ENCODE data around the gene FHIT.

The FHIT gene

DNA sequence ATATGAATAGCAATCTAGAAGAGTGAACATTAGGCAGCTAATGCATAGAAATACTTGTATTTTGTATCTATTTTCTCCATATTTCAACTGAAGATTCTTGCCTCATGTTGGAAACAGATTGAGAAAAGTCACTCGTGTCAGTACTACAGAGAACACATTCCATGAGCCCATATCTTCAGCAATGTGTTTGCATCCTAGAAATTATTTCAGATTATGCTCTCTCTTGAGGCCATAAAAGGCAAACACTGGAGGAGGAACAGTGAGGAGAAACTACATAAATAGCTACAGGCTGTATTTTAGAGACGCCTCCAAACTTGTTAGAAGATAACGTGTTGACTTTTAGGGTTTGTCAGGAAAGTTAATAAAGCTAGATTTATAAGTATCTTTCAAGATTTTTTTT is 906.9 kb downstream of the FHIT start:
- no peaks in the 10 kb centered on the region for H3K36me3 ChIP-seq (ENCODE audit: control insufficient read depth, low read length)
- H3K4me1 ChIP-seq (ENCODE audit: control insufficient read depth, low read length): no peaks in the 10 kb centered on the region
- H3K4me2 ChIP-seq (ENCODE audit: low read length): no peak overlapping the region
- H3K27ac ChIP-seq (ENCODE audit: low read depth, low read length): no peak overlapping the region
- H3K79me2 ChIP-seq (ENCODE audit: control insufficient read depth, low read length): no peaks in the 10 kb centered on the region
- H4K20me1 ChIP-seq (ENCODE audit: control insufficient read depth, insufficient read depth, low read depth, low read length): no peaks in the 10 kb centered on the region
- H3K9me2 ChIP-seq (replicated peaks; ENCODE audit: control insufficient read depth, low read length): no peaks in the 10 kb centered on the region
- no peaks in the 10 kb centered on the region for H3K9me3 ChIP-seq (ENCODE audit: control insufficient read depth, insufficient read depth, low read length)
- no peaks in the 10 kb centered on the region for H3K27me3 ChIP-seq (ENCODE audit: control insufficient read depth, low read length)
- no peak for TF ChIP-seq EZH2phosphoT487 (IDR thresholded peaks at IDR 0.05; ENCODE audit: borderline replicate concordance, low read length)
- TF ChIP-seq, protein P1, sequence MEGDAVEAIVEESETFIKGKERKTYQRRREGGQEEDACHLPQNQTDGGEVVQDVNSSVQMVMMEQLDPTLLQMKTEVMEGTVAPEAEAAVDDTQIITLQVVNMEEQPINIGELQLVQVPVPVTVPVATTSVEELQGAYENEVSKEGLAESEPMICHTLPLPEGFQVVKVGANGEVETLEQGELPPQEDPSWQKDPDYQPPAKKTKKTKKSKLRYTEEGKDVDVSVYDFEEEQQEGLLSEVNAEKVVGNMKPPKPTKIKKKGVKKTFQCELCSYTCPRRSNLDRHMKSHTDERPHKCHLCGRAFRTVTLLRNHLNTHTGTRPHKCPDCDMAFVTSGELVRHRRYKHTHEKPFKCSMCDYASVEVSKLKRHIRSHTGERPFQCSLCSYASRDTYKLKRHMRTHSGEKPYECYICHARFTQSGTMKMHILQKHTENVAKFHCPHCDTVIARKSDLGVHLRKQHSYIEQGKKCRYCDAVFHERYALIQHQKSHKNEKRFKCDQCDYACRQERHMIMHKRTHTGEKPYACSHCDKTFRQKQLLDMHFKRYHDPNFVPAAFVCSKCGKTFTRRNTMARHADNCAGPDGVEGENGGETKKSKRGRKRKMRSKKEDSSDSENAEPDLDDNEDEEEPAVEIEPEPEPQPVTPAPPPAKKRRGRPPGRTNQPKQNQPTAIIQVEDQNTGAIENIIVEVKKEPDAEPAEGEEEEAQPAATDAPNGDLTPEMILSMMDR (IDR thresholded peaks at IDR 0.05; ENCODE audit: low read depth, low read length, poor library complexity, severe bottlenecking): no peak
- no peaks in the 10 kb centered on the region for H3F3A ChIP-seq (ENCODE audit: control insufficient read depth, insufficient read depth)
- H3K4me3 ChIP-seq (ENCODE audit: low read length): no peak overlapping the region

DNA sequence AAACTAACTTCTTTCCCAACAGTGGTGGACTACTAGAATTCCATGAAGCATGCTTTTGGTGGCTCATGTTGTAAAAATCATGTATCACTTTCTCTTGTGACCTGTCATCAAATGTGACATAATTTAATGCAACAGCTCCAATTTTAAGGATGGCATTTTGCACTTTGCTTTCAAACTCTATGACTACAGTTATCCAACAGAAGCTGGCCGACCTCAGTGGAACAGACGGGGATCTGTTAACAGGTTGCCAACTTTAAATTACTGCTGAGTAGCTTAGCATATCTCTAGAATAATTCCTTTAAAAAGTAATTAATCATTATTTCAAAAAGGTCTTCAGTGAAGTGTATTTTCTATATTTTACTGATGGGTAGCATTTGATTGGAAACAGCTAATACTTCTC is 907.4 kb downstream of the FHIT start:
- TF ChIP-seq, protein P1 (IDR thresholded peaks at IDR 0.05; ENCODE audit: low read depth, low read length, poor library complexity, severe bottlenecking): no peak
- no peak for TF ChIP-seq EZH2phosphoT487 (IDR thresholded peaks at IDR 0.05; ENCODE audit: borderline replicate concordance, low read length)
- H3K27me3 ChIP-seq (ENCODE audit: control insufficient read depth, low read length): no peaks in the 10 kb centered on the region
- no peaks in the 10 kb centered on the region for H3K79me2 ChIP-seq (ENCODE audit: control insufficient read depth, low read length)
- H3K4me3 ChIP-seq (ENCODE audit: low read length): no peak overlapping the region
- no peaks in the 10 kb centered on the region for H3K9me3 ChIP-seq (ENCODE audit: control insufficient read depth, insufficient read depth, low read length)
- no peaks in the 10 kb centered on the region for H3K36me3 ChIP-seq (ENCODE audit: control insufficient read depth, low read length)
- no peaks in the 10 kb centered on the region for H3F3A ChIP-seq (ENCODE audit: control insufficient read depth, insufficient read depth)
- no peak overlapping the region for H3K4me2 ChIP-seq (ENCODE audit: low read length)
- H4K20me1 ChIP-seq (ENCODE audit: control insufficient read depth, insufficient read depth, low read depth, low read length): no peaks in the 10 kb centered on the region
- H3K9me2 ChIP-seq (replicated peaks; ENCODE audit: control insufficient read depth, low read length): no peaks in the 10 kb centered on the region
- no peaks in the 10 kb centered on the region for H3K4me1 ChIP-seq (ENCODE audit: control insufficient read depth, low read length)
- no peak overlapping the region for H3K27ac ChIP-seq (ENCODE audit: low read depth, low read length)

DNA sequence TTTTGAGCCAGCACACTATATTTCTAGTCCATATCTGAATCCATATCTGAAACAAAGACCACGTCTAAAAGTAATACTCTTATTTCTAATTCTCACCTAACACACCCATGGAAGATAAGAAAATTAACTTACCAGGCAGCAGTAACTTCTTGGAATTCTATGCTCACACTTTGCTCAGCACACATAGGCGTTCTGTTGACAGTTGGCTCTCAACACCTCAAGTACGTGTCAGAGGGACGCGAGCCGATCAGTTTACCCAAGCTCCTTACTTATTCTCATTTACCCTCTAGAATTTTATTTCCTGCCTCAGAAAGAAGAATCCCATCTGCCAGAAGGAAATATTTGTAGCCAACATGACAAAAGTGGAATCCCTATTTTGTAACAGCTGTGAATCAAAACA is 911.9 kb downstream of the FHIT start:
- Histone ChIP-seq H3K27ac (ENCODE audit: low read depth, low read length) (no peak overlapping the region), H3K9me3 (ENCODE audit: control insufficient read depth, insufficient read depth, low read length) (no peaks in the 10 kb centered on the region), H3F3A (ENCODE audit: control insufficient read depth, insufficient read depth) (no peaks in the 10 kb centered on the region), H4K20me1 (ENCODE audit: control insufficient read depth, insufficient read depth, low read depth, low read length) (no peaks in the 10 kb centered on the region), H3K79me2 (ENCODE audit: control insufficient read depth, low read length) (no peaks in the 10 kb centered on the region), H3K27me3 (ENCODE audit: control insufficient read depth, low read length) (no peaks in the 10 kb centered on the region), H3K36me3 (ENCODE audit: control insufficient read depth, low read length) (no peaks in the 10 kb centered on the region), H3K9me2 (replicated peaks; ENCODE audit: control insufficient read depth, low read length) (no peaks in the 10 kb centered on the region), H3K4me3 (ENCODE audit: low read length) (no peak overlapping the region), H3K4me2 (ENCODE audit: low read length) (no peak overlapping the region), H3K4me1 (ENCODE audit: control insufficient read depth, low read length) (no peaks in the 10 kb centered on the region)
- TF ChIP-seq, protein P1 (IDR thresholded peaks at IDR 0.05; ENCODE audit: low read depth, low read length, poor library complexity, severe bottlenecking): no peak
- no peak for TF ChIP-seq EZH2phosphoT487 (IDR thresholded peaks at IDR 0.05; ENCODE audit: borderline replicate concordance, low read length)

DNA sequence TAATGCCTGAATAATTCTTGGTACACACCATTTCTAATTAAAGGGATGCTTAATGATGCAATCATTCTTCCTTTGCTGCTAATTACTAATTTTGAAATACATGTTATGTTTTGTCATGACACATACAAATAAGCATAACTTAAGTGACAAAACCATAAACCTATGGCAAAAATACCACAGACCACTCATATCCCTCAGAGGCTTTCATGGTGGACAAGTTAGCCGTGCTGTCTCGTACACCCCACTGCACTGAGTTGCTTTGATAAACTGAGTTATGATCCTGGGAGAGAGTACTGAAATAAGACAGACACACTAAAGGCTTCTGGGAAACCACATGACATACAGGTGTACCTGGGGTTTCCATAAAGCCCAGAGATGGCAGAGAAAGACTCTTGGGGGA is 913.8 kb downstream of the FHIT start:
- Histone ChIP-seq H3K4me2 (ENCODE audit: low read length) (no peak overlapping the region), H3K36me3 (ENCODE audit: control insufficient read depth, low read length) (no peaks in the 10 kb centered on the region)

More for the DNA sequence above, 913.8 kb downstream of the FHIT start:
- no peaks in the 10 kb centered on the region for H4K20me1 ChIP-seq (ENCODE audit: control insufficient read depth, insufficient read depth, low read depth, low read length)
- no peaks in the 10 kb centered on the region for H3K27me3 ChIP-seq (ENCODE audit: control insufficient read depth, low read length)
- H3K9me2 ChIP-seq (replicated peaks; ENCODE audit: control insufficient read depth, low read length): no peaks in the 10 kb centered on the region
- no peaks in the 10 kb centered on the region for H3K9me3 ChIP-seq (ENCODE audit: control insufficient read depth, insufficient read depth, low read length)
- no peaks in the 10 kb centered on the region; the same call in 1 of the 2 replicates for H3K4me1 ChIP-seq (ENCODE audit: control insufficient read depth, low read length)
- no peak overlapping the region for H3K27ac ChIP-seq (ENCODE audit: low read depth, low read length)
- TF ChIP-seq, protein P1 (IDR thresholded peaks at IDR 0.05; ENCODE audit: low read depth, low read length, poor library complexity, severe bottlenecking): no peak
- no peak for TF ChIP-seq EZH2phosphoT487 (IDR thresholded peaks at IDR 0.05; ENCODE audit: borderline replicate concordance, low read length)
- H3K4me3 ChIP-seq (ENCODE audit: low read length): no peak overlapping the region
- no peaks in the 10 kb centered on the region for H3K79me2 ChIP-seq (ENCODE audit: control insufficient read depth, low read length)
- H3F3A ChIP-seq (ENCODE audit: control insufficient read depth, insufficient read depth): no peaks in the 10 kb centered on the region
